DMS53 (cell line): ENCODE measurements around the gene SUGP1.

Source experiments
- DNase-seq: peaks from one replicate; lab custom pipeline; 2025; lab: John Stamatoyannopoulos, UW

Gene SUGP1

DNA sequence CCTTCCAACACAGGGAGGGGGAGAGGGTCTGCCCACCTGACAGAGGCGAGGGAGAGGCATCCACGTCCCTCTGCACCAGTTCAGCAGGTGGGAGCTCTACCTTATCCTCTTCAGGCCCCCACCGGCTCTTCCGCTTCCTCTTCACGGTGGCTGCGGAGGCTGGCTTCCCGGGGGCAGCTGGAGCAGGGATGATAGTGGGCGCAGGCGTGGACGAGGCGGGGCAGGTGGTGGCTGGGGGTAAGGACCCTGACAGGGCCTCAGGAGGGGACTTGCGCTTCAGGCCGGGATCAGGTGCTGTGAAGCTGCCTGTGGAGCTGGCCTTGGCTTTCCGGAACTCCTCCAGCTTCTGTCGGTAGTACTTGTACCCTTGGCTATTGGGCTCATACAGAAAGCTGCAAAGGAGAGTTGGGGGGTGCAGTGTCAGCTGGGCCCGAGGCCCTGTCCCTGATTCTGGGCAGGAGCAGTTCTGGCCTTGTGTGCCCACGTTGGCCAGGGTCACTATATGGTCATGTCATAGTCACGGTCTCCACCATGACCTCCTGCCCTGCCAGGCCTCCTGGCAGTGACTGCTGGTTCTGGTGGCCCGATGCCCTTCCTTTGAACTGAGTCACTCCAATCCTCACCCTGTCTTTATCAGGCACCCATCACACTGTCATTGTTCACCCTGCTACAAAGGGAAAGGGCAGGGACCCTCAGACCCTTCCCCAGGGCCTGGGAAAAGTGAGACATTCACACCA lies 23.2 kb downstream of the SUGP1 start:
- no peak for DNase-seq

DNA sequence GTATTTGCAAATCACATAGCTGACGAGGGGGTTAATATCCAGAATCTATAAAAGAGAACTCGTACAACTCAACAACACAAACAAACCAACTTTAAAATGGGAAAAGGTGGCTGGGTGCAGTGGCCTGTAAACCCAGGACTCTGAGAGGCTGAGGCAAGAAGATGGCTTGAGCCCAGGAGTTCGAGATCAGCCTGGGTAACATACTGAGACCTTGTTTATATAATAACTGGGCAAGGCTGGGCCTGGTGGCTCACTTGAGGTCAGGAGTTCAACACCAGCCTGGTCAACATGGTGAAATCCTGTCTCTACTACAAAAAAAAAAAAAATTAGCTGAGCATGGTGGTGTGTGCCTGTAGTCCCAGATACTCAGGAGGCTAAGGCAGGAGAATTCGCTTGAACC lies 25.4 kb downstream of the SUGP1 start:
- no peak for DNase-seq

DNA sequence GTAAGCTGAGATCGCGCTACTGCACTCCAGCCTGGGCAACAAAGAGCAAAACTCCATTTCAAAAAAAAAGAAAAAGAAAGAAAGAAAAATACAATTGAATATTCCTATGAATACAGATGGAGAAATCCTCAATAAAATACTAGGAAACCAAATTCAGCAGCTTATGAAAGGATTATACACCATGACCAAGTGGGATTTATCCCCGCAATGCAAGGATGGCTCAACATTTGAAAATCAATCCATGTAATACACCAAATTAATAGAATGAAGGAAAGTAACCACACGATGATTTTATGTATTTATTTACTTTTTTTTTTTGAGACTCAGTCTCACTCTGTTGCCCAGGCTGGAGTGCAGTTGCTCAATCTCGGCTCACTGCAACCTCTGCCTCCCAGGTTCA lies 27.7 kb downstream of the SUGP1 start:
- DNase-seq: no peak

DNA sequence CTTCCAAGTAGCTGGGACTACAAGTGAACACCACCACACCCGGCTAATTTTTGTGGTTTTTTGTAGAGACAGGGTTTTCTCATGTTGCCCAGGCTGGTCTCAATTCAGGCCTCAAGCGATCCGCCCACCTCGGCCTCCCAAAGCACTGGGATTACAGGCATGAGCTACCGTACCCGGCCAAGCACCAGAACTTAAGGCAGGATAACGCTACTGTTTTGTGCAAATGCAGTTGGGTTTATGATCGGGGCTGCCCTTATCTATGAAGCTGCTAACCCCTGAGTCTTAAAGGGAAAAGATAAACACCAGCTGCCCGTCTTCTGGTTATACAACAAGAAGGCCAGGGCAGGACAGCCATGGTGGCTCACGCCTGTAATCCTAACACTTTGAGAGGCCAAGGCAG lies 34.6 kb downstream of the SUGP1 start:
- DNase-seq: no peak

DNA sequence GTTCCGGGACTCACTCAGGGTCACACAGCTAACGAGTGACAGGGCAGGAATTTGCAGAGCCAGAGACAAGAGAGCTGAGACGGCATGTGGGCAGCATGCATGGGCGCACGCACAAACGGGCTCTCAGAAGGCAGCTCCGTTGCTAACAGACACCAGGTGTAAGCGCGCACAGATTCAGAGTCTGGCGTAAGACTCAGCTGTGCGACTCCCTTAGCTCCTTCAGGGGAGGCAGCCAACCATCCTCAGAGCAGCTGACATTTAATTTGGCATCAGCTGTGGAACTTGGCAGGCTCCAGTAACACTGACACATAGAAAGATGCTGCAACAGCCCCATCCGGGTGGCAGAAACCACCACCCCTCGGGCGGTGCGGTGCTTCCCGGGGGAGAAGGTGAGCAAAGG lies 39.7 kb downstream of the SUGP1 start:
- DNase-seq: no peak

DNA sequence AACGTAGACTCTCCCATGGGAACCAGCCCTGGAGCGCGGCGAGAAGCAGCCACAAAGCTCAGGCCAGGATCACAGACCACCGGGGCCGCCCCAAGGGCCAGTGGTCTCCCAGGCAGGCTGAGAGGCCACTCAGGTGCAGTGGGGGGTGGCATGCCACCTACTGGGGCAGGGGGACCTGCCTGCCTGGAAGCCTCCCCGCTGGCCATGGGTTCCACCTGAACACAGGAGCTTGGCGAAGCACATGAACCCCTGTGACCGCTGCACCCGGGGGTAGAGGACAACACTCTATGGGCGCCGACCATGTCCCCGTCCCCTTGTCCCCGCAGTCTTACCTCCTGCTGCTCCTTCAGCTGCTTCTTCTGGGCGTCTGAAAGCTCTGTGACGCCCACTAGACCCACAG lies 40.5 kb downstream of the SUGP1 start:
- no peak for DNase-seq

DNA sequence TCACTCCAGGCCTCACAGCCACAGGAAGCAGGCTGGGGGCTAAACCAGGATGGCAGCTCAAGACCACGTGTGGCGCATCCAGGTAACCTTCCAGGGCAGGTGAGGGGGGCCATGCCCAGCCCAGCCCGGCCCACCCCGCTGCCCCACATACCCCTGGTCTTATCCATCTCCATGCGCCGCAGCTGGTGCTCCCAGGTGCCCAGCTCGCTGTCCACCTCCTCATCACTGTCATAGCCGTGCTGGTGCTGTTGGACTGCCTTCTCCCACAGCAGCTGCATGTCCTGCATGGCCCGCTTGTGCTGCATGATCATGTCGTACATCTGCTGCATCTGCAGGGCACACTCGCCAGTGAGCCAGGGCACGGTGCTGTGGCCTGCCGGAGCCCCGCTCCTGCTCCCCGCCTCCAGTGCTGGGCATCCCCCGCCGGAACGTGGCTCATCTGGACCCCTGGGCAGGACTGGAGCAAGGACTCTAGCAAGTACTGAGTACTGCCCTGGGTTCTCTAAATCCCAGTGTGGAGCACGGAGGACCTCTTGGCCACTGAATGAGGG lies 41.2 kb downstream of the SUGP1 start:
- no peak for DNase-seq

DNA sequence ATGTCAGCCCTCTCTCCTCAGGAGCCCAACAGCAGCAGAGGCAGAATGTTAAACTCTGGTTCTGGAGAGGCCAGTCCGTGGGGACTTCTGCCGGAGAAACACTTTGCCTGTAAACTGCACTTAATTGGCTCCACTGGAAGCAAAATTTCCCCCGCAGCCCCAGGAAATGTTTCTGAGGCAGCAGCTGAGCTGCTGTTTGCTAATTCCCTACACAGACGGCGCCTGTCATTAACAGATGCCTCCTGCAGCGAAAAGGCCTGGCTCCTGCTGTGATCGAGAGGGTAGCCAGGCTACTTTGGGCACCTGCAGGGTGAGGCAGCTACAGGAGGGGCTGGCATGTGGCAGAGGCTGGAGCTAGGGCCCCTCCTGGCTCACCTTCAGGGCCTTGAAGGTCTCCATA lies 42.0 kb downstream of the SUGP1 start:
- DNase-seq: no peak

DNA sequence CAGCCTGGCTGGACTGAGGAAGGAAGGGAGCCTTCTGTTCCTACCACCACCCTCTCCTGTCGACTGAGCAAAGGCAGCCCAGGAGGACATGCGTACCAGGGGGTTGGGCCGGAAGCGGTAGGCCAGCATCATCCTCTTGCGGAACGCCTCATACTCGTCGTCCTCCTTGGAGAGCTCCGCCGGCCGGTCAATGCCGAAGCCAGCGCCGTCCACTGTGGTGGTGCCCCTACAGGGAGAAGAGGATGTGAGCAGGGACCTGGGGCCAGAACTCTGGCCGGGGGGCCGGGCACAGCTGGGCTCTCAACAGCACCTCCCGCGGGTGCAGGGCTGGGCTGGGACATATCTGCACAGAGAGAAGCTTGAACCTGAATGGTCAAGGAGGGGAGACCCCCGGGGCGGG lies 43.5 kb downstream of the SUGP1 start:
- DNase-seq: no peak

DNA sequence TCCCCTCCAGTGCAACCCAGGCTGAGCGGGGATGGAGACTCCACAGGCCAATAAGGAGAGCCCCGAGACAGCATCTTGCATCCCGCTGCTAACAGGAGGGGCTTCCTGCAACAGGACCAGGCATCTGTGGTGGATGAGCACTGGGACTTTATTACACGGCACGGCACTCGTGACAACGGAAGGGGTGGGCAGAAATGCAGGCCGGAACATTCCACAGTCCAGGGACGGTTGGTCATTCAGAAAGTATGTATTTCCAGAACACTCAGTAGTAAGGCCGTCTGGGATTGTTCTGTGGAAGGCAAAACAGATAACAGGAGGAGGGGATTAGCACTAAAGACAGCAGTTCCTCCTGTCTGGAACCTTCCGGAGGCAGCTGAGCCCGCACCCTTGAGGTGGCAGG lies 43.9 kb downstream of the SUGP1 start:
- DNase-seq: no peak

DNA sequence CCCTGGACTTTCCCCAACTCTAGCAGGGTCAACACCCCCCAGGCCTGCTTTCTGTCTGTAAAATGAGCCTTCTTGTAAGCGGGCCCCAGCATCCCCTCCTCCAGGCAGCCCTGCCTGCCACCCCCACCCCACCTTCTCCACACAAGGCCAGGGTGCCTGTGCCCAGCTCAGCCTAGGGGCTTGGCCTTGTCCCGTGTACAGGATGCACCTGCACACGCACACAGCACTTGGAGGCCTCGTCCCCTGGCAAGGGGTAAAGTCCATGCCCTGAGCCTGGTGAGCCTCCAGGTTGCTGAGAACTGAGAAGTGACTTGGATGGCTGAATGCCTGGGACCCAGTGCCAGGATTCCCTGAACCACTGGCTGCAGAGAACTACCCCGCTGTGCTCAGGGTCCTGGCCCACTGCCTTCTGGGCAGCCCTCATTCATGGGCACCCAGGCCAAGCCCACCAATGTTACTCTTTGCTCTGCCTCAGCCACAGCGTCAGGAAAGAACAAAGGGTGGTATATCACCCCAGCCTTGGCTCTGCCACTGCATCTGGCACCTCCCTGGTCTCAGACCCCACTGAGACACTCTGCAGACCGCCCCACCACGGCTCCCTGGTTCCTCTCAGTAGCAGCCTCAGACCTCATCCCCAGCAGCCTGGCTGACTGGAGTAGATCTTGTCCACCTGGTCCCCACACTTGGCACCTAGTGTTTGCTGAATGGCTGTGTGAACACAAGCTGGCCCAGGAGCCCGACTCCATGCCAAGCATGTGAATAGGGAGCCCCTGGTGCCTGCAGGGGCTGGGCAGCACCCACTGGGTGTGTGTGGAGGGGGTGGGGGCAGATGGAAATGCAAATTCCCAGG lies 45.4 kb downstream of the SUGP1 start:
- peak; percentile 45 for DNase-seq

DNA sequence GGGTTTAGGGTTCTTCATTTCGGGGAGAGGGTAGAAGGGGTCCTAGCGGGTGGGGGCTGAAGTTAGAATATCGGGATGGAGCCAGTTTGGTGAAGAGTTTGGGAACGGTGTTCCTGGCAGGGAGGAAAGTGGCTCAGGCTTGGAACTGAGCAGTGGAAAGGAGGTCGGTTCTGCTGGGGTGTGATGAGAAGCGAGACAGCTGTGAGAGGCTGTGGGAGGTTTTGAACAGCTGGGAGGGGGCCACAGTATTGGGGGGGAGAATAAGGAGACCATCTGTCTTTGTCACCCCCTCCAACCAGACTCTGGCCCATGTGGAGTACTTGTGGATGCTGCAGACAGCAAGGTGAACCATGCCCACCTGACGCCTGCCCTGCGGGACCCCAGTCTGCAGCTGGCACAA lies 46.2 kb downstream of the SUGP1 start:
- no peak for DNase-seq

DNA sequence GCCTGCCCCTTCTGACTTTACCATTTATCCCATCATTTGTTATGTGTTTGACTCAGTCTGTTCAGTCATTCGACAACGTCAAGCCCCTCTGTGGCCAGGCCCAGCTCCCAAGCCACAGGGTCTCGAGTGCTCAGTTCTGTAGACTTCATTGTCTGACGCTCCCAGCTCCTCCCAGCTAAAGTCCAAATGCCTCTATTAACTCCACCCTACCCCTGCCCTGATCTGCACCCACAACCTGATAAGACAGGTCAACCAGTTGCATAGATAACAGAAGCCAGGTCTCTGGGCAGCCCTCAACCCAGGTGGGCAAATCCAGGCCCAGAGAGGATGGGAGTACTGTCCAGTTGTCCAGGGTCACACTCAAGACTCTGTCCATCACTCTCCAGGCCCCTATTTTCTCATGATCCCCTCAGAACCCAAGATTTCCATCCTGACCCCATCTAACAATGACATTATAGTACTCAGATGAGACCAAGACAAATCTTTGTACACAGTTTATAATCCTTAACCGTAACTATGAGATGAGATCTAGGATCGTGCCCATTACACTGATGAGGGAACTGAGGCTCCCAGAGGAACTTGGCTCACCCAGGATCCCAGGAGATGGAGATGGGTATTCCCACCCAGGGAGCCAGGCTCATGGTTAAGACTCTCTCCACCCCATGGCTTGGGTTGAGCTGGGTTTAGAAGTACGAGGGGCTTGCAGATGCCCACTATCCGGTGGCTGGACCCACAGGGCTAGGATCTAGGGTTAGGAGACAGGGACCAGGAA lies 48.3 kb downstream of the SUGP1 start:
- no peak for DNase-seq

DNA sequence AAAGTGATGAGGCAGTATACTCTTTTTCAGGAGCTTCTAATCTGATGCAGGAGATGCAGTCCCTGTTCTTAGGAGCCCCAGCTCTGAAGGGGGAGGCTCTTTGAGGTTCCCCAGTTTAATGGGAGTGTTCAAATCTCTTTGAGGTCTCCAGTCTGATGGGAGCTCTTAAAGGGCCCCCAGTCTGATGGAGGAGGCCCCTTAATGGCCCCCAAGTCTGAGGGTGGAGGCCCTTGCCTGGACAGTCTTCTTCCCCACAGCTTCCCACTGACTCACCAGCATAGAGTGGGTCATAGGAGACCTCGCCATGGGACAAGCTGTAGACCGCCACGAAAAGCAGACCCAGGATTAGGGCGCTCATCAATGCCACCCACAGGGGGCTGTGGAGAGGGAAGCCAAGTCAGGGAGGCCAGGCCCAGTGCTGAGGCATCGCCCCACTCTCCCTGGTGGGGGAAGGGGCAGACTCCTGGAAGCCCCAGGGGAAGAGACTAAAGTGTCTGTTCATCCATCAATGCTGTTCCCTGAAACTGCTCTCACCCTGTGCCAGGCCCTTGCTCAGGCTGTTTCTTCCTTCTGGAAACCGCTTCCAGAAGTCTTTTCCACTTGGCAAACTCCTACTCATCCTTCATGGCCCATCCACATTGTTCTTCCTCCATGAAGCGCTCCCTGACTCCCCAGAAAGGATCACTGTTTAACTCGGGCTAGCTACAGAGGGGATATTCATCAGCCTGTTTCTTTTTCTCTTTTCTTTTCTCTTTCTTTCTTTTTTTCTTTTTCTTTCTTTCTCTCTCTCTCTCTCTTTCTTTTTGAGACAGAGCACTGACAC lies 49.3 kb downstream of the SUGP1 start:
- DNase-seq: no peak

DNA sequence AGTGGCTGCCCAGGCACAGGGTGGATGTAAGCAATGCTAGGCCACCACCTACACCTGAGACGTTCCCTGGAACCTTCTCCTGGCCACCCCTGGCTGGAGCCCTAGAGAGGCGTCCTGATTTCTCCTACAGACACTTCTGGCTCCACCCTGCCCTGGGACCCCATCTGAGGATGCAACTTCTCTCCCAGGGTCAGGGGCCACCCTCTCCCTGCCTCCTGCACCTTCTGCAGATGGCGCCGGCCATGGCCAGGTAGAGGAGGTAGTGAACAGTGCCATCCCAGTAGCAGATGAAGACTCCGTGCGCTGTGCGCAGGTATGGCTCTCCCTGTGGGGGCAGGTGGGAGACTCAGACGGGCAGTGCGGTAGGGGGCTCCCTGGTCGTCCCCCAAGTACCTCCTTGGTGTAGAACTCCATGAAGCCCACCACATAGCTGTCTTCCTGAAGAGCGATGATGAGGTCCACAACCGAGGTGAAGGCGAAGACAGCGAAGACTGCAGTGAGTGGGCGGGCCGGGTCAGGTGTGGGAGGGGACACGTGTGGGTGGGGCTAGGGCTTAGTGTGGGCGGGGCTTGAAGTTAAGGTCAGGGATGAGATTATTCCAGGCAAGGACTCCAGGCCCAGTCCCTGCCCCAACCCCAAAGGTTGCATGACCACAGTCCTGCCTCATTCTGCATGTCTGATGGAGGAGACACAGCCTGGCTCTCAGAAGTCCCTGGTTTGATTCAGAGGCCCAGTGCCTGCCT lies 50.2 kb downstream of the SUGP1 start:
- peak; percentile 16 for DNase-seq

DNA sequence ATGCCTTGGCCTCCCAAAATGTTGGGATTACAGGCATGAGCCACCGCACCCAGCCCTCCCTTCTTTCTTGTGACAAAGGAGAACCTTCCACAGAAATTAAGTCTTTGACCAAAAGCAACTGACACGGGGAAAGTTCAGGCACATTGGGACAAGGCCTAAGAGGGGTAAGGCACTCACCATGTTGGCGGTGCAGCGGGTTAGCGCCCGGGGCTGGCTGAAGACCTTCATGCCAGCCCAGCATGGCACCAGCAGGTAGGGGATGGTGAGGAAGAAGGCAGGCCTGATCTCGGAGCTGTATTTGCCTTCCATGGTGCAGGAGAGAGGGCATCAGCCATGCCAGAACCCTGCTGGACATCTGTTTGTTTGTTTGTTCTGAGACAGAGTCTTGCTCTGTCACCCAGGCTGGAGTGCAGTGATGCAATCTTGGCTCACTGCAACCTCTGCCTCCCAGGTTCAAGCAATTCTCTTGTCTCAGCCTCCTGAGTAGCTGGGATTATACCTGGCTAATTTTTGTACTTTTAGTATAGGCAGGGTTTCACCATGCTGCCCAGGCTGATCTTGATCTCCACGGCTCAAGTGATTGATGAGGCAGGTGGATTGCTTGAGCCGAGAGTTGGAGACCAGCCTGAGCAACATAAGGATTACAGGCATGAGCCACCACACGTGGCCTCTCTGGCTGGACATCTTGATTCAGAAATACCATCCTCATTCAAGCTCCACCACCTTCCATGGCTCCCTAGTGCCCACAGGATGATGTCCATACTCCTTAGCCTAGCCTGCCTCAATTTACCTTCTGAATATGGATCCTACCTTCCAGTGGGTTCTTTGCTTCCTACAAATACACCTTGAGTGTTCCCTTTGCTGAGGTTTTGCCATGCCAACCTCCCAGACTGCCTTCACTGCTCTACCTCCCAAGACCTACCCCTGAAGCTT lies 51.6 kb downstream of the SUGP1 start:
- peak; percentile 32 for DNase-seq

DNA sequence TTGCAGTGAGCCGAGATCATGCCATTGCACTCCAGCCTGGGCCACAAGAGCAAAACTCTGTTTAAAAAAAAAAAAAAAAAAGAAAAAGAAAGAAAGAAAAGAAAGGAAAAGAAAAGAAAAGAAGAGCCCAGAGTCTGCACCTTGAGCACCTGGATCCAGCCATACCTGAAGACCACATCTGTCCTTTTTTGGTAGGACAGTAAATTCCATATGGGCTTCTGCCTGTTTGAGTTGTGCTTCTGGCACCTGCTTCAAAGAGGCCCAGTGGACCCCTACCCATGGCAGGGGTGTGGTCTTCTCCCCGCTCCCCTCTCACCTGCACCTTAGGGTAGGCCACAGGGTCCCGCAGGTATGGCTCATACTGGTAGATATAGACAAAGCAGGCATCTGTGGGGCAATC lies 53.0 kb downstream of the SUGP1 start:
- no peak for DNase-seq

DNA sequence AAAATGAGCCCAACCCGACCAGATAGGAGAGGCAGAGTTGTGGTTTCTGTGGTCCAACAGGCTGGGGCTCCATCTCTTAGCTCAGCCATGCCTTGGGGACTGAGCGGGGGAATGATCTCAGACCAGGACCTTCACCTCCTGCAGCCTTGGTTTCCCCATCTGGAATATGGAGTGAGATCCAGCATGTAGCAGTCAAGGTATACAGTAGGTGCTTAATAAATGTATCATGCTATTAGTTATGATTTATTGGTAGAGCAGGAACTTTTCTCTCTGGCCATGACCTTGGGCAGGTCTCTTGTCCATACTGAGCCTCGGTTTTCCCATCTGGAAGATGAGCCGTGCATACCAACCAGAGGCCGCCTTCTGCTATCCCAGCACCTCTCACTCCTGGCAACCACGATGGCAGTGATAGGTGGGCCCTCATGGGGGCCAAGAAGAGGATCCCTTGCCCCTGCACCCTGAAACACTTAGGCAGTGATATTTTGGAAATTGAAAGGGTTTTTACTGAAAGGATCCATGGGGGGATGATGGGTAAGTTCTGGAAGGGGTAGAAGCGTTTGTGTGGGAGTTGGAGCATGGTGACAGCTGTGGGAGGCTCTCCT lies 56.3 kb downstream of the SUGP1 start:
- no peak for DNase-seq
